Mesothelial cell of epicardium (in vitro differentiated cells): ENCODE measurements around the gene TANC1. TPM values are rescaled to one million over a fixed set of nuclear protein-coding genes. Genes with fewer than 3 reads are reported as not detected.
A peak's percentile ranks its signal among the peaks of the same experiment; 100 is the strongest.

ENCODE experiments used
- DNase-seq, 2 experiments: peaks; one replicate each; pipeline ENCODE4 v3.0.0; 2021; ENCODE audit warnings: low spot score in 2 of 2; ENCODE audit not compliant: unreplicated experiment in 2 of 2
- H3K27ac Mint-ChIP-seq: 2 replicates; pipeline ENCODE4 v1.8.0; 2021; ENCODE audit warnings: mixed read lengths
- H3K27me3 Mint-ChIP-seq: 2 replicates; pipeline ENCODE4 v1.8.0; 2021; ENCODE audit warnings: low read depth, mixed read lengths
- H3K36me3 Mint-ChIP-seq: 2 replicates; pipeline ENCODE4 v1.8.0; 2021; ENCODE audit warnings: mixed read lengths
- H3K4me1 Mint-ChIP-seq: 2 replicates; pipeline ENCODE4 v1.8.0; 2021; ENCODE audit warnings: mixed read lengths
- H3K4me3 Mint-ChIP-seq: 2 replicates; pipeline ENCODE4 v1.8.0; 2021; ENCODE audit warnings: mild to moderate bottlenecking, moderate library complexity, mixed read lengths
- H3K9me3 Mint-ChIP-seq: 2 replicates; pipeline ENCODE4 v1.8.0; 2021; ENCODE audit warnings: mixed read lengths
- CTCF ChIP-seq: fragments of 200-600 bp; sonication (generic); IDR thresholded peaks from one replicate; pipeline ENCODE4 v1.5.0; 2021; ENCODE audit warnings: antibody characterized with exemption; ENCODE audit not compliant: unreplicated experiment
- total RNA-seq: library from RNA; stranded (reverse); gene quantifications from 3 replicates; pipeline ENCODE4 v1.2.1, GENCODE V29; 2021

The TANC1 gene
- total RNA-seq, 1 donor from 2014 or later, result 138 TPM

GRCh38 chr2:159226608-159227385, 258.4 kb downstream of the TANC1 start:
- no peaks in the 10 kb centered on the region for H3K4me1 Mint-ChIP-seq
- no peak for DNase-seq
- H3K36me3 Mint-ChIP-seq, result peaks cover 60% of the 10 kb centered on the region
- no peak for TF ChIP-seq CTCF
- no peaks in the 10 kb centered on the region for H3K9me3 Mint-ChIP-seq
- no peak overlapping the region for H3K4me3 Mint-ChIP-seq
- no peaks in the 10 kb centered on the region for H3K27me3 Mint-ChIP-seq
- H3K27ac Mint-ChIP-seq, result peak overlapping the region; percentile 12

- Mint-ChIP-seq H3K4me1 (peaks cover 3% of the 10 kb centered on the region), H3K36me3 (peaks cover 56% of the 10 kb centered on the region), H3K4me3 (no peak overlapping the region), H3K27ac (no peak overlapping the region), H3K9me3 (no peaks in the 10 kb centered on the region), H3K27me3 (no peaks in the 10 kb centered on the region)
- TF ChIP-seq CTCF, result no peak
- DNase-seq, result no peak
Observed at GRCh38 chr2:159227467-159227866, 259.0 kb downstream of the TANC1 start.

- H3K4me3 Mint-ChIP-seq, result no peak overlapping the region
- peak overlapping the region; percentile 71 for H3K27ac Mint-ChIP-seq
- no peaks in the 10 kb centered on the region for H3K9me3 Mint-ChIP-seq
- H3K36me3 Mint-ChIP-seq, result peaks cover 61% of the 10 kb centered on the region
- H3K27me3 Mint-ChIP-seq, result no peaks in the 10 kb centered on the region
- no peak for TF ChIP-seq CTCF
- DNase-seq, result no peak
- H3K4me1 Mint-ChIP-seq, result peaks cover 8% of the 10 kb centered on the region
Observed at GRCh38 chr2:159228081-159228581, 259.7 kb downstream of the TANC1 start.

- H3K27ac Mint-ChIP-seq, result peak overlapping the region; percentile 59
- no peaks in the 10 kb centered on the region for H3K9me3 Mint-ChIP-seq
- H3K27me3 Mint-ChIP-seq, result no peaks in the 10 kb centered on the region
- peaks cover 51% of the 10 kb centered on the region for H3K36me3 Mint-ChIP-seq
- peaks cover 8% of the 10 kb centered on the region for H3K4me1 Mint-ChIP-seq
- no peak overlapping the region for H3K4me3 Mint-ChIP-seq
- no peak for TF ChIP-seq CTCF
- no peak for DNase-seq
Observed at GRCh38 chr2:159229476-159230144, 261.2 kb downstream of the TANC1 start.

GRCh38 chr2:159230145-159230877, 261.9 kb downstream of the TANC1 start:
- Mint-ChIP-seq H3K27me3 (no peaks in the 10 kb centered on the region), H3K9me3 (no peaks in the 10 kb centered on the region), H3K4me3 (no peak overlapping the region), H3K4me1 (peaks cover 8% of the 10 kb centered on the region), H3K36me3 (peaks cover 48% of the 10 kb centered on the region), H3K27ac (peak overlapping the region; percentile 59)
- no peak for DNase-seq
- TF ChIP-seq CTCF, result no peak
